Left lung (tissue), 10 donors: ENCODE measurements around the gene PADI1. TPM values are rescaled to one million over a fixed set of nuclear protein-coding genes. Genes with fewer than 3 reads are reported as not detected.

Experiments
- ATAC-seq: fragments of 200-7000 bp; cut with Tn5 transposase; one replicate; pipeline ENCODE4 v1.9.1; 2020; ENCODE audit warnings: moderate library complexity
- DNase-seq, 4 donors: peaks; one replicate each; pipeline ENCODE4 v3.0.0-alpha.2; 2013 to 2020
- H3K27ac ChIP-seq, 2 donors: fragments of 200-600 bp; sonication (generic) in 1 of 2; one replicate each; pipeline versions ENCODE4 v1.5.0 to v1.8.0; 2020 to 2021
- H3K27me3 ChIP-seq, 2 donors: fragments of 200-600 bp; sonication (generic) in 1 of 2; one replicate each; pipeline versions ENCODE4 v1.5.0 to v1.8.0; 2020 to 2021
- H3K36me3 ChIP-seq, 2 donors: fragments of 200-600 bp; sonication (generic) in 1 of 2; one replicate each; pipeline versions ENCODE4 v1.5.0 to v1.8.0; 2020 to 2021
- H3K4me1 ChIP-seq, 2 donors: fragments of 200-600 bp; one replicate each; pipeline ENCODE4 v1.8.0; 2021
- H3K4me3 ChIP-seq, 2 donors: fragments of 200-600 bp; sonication (generic) in 1 of 2; one replicate each; pipeline versions ENCODE4 v1.5.0 to v1.8.0; 2020 to 2021; ENCODE audit warnings: mild to moderate bottlenecking in 1 of 2
- H3K9me3 ChIP-seq, 2 donors: fragments of 200-600 bp; sonication (generic) in 1 of 2; one replicate each; pipeline versions ENCODE4 v1.5.0 to v1.8.0; 2020 to 2021
- intact Hi-C, 2 donors: fragments of 100-400 bp; cut with DNase I; formaldehyde crosslinking; loops; one replicate each; pipeline versions ENCODE4 v1.11.2 to v1.14.2; 2022
- polyA plus RNA-seq, 6 donors: library from polyadenylated mRNA; unstranded; fragments of 120-200 nt; gene quantifications; one replicate each; pipeline ENCODE4 v1.2.1, GENCODE V29; 2013; ENCODE audit not compliant: insufficient read length in 6 of 6
- total RNA-seq, 2 donors: library from RNA; stranded (reverse); fragmentation: NEBNext Ultra II Directional; extraction: Animal tissue kit (Norgen Biotek cat#: 25700); gene quantifications; one replicate each; pipeline ENCODE4 v1.2.1, GENCODE V29; 2021
- TF ChIP-seq, protein P1 (sequence below), 2 donors: fragments of 200-600 bp; sonication (generic) in 1 of 2; IDR thresholded peaks; one replicate each; pipeline versions ENCODE4 v1.5.0 to v1.8.0; 2021; ENCODE audit warnings: antibody characterized with exemption in 2 of 2
- donor health status: DM: no; HTN: yes; CAD: no.
- donor health status: DM: no; HTN: no; CAD: no.

PADI1 gene
- total and polyA plus RNA-seq, 8 donors = not detected

DNA sequence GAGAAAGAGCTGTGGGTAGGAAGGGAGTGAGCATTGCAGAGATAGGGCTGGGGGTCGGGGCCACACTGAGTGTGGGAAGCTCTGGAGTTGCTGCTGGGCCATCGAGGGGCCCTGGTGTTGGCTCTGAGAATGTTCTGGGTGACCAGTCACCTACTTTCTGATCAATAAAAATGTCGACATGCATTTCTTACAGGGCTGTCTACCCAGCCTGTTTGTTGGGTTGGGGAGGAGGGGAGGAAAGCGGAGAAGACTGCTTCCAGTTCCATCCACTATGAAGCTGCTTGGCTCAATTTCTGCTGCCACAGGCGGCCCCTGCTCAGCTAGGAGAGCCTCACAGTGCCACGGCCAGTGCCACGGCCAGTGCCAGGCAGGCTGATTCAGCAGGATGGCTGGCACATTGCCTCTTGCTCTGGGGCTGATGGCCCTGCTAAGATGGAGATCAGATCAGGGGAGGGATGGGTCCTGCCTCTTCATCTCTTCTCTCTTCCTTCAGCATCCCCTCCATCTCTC lies 40.9 kb downstream of the PADI1 start:
- H3K27me3 ChIP-seq = peaks cover 0 to 41% of the 10 kb centered on the region in 2 donors
- H3K4me1 ChIP-seq = no peaks in the 10 kb centered on the region
- intact Hi-C loops = no loop called here
- no peak overlapping the region for H3K27ac ChIP-seq
- H3K36me3 ChIP-seq = no peaks in the 10 kb centered on the region
- H3K9me3 ChIP-seq = no peaks in the 10 kb centered on the region
- ATAC-seq (no peak), DNase-seq (peak in 1 of 4 donors; percentile 49)
- TF ChIP-seq, protein P1, sequence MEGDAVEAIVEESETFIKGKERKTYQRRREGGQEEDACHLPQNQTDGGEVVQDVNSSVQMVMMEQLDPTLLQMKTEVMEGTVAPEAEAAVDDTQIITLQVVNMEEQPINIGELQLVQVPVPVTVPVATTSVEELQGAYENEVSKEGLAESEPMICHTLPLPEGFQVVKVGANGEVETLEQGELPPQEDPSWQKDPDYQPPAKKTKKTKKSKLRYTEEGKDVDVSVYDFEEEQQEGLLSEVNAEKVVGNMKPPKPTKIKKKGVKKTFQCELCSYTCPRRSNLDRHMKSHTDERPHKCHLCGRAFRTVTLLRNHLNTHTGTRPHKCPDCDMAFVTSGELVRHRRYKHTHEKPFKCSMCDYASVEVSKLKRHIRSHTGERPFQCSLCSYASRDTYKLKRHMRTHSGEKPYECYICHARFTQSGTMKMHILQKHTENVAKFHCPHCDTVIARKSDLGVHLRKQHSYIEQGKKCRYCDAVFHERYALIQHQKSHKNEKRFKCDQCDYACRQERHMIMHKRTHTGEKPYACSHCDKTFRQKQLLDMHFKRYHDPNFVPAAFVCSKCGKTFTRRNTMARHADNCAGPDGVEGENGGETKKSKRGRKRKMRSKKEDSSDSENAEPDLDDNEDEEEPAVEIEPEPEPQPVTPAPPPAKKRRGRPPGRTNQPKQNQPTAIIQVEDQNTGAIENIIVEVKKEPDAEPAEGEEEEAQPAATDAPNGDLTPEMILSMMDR (IDR thresholded peaks at IDR 0.05) = no peak
- no peak overlapping the region for H3K4me3 ChIP-seq

DNA sequence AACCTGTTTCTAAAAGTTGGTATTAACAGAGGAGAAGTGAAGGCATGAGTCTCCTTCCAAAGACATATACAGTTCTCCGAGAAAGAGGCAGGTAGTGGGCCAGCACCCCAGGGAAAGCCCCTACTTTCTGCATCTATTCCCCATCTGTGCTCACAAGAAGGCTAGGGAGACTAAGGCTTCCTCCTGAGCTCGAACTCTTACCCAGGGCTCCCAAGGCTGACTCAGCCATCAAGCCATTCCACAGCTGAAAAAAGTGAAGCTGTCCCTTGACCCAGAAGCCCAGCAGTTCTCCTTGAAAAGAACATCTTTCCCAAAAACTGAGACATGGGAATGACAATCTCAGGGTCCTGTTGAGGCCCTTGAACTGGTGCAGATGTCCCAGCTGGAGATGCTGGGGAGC lies 42.0 kb downstream of the PADI1 start:
- no peaks in the 10 kb centered on the region for H3K4me1 ChIP-seq
- H3K36me3 ChIP-seq = no peaks in the 10 kb centered on the region
- ATAC-seq = no peak
- H3K27me3 ChIP-seq = peaks cover 0 to 38% of the 10 kb centered on the region in 2 donors
- TF ChIP-seq, protein P1 (IDR thresholded peaks at IDR 0.05) = no peak
- intact Hi-C loops = no loop called here
- H3K4me3 ChIP-seq = no peak overlapping the region
- DNase-seq = peak in 1 of 4 donors; percentile 0
- no peak overlapping the region for H3K27ac ChIP-seq
- H3K9me3 ChIP-seq = no peaks in the 10 kb centered on the region

DNA sequence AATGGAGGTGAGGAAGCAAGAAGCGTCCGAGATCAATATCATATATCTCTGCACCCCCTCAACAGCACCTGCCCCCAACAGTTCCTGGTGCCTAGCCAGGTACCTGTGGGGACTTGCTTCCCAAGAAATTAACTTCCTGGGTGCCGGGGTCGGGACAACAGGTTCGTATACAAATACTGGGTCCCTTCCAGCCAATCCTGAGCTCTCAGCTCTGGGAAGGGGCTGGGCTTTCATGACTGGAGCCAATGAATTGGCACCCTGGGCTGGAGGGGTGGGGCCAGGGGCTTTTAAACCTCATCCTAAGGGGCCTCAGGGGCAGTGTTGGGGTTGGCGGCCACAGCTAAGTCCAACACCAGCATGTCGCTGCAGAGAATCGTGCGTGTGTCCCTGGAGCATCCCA lies 43.9 kb downstream of the PADI1 start, which contains the start of gene PADI3:
TSS of gene PADI3 (plus strand) at position 318 of the 400 bp plus-strand sequence. CDS start at position 358, 40 bp downstream.
- DNase-seq = no peak
- no peak within 1 kb of the TSS for H3K4me3 ChIP-seq
- H3K9me3 ChIP-seq = no peaks in the 10 kb centered on the region
- no peak within 1 kb of the TSS for H3K27ac ChIP-seq
- TF ChIP-seq, protein P1 (IDR thresholded peaks at IDR 0.05) = no peak
- intact Hi-C loops = no loop called here
- H3K4me1 ChIP-seq = no peaks in the 10 kb centered on the region
- H3K27me3 ChIP-seq = peaks cover 0 to 34% of the 10 kb centered on the region in 2 donors
- no peaks in the 10 kb centered on the region for H3K36me3 ChIP-seq
- no peak for ATAC-seq

DNA sequence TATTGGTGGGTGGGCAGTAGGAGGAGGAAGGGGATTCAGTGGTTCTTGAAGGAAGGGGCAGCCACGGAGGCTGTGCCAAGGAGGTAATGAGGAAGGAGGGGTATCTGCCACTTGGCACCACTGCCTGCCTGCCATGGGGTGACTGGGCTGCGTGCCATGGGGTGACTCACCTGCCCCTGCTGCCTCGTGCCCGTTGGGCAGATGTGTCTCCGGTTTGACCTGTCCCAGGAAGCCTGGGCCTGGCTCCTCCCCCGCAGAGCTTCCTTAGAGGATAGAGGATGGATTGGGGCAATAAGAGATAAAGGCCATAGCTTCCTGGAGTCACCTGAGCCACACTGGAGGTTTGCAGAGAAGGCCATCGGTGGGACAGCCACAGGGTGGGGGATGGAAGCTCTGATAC lies 45.7 kb downstream of the PADI1 start:
- H3K4me1 ChIP-seq = no peaks in the 10 kb centered on the region
- no peak overlapping the region for H3K27ac ChIP-seq
- DNase-seq (no peak), ATAC-seq (no peak)
- intact Hi-C loops = no loop called here
- no peak overlapping the region for H3K4me3 ChIP-seq
- no peaks in the 10 kb centered on the region for H3K36me3 ChIP-seq
- peaks cover 0 to 45% of the 10 kb centered on the region in 2 donors for H3K27me3 ChIP-seq
- H3K9me3 ChIP-seq = no peaks in the 10 kb centered on the region
- TF ChIP-seq, protein P1 (IDR thresholded peaks at IDR 0.05) = no peak

DNA sequence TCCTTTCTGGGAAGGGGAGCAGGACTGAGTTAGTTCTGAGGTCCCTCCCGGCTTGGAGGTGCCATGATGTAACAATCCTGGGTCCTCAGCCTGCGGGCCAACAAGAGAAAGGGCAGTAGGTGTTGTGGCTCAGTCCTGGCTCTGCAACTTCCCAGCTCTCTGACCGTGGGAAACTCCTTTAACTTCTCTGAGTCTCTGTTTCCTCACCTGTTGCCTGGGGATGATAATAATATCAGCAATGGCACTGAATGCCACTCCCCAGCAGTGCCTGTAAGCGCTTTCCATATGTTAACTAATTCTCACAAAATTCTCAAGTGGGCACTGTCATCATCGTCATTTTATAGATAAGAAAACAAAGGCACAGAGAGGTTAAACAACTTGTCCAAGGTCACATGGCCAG lies 46.3 kb downstream of the PADI1 start:
- Histone ChIP-seq H3K36me3 (no peaks in the 10 kb centered on the region), H3K4me1 (no peaks in the 10 kb centered on the region), H3K27me3 (peaks cover 0 to 47% of the 10 kb centered on the region in 2 donors), H3K27ac (no peak overlapping the region), H3K4me3 (no peak overlapping the region), H3K9me3 (no peaks in the 10 kb centered on the region)
- no peak for DNase-seq
- TF ChIP-seq, protein P1 (IDR thresholded peaks at IDR 0.05) = no peak
- no peak for ATAC-seq
- intact Hi-C loops = no loop called here
